GM10248 (cell line): ENCODE measurements around the gene RNASET2.

Experiments used
- CTCF ChIA-PET: fragments of 300-600 bp; sonication (Branson Sonifier 250); formaldehyde crosslinking; extraction: SDS; loops from one replicate; lab custom pipeline; 2021; ENCODE audit warnings: antibody characterized with exemption; lab: Yijun Ruan, JAX
- POLR2A ChIA-PET: fragments of 350-650 bp; sonication (Branson Sonifier 250); formaldehyde crosslinking; extraction: SDS; loops from one replicate; lab custom pipeline; 2020; ENCODE audit warnings: antibody characterized with exemption; lab: Yijun Ruan, JAX
- DNase-seq: peaks from one replicate; pipeline ENCODE4 v3.0.0; 2012; ENCODE audit errors: extremely low spot score
- CTCF ChIP-seq: IDR thresholded peaks from 2 replicates; pipeline ENCODE4 v1.5.1; 2012; ENCODE audit warnings: mild to moderate bottlenecking, low read depth; ENCODE audit errors: extremely low read depth, missing control alignments, control extremely low read depth

The RNASET2 gene

GRCh38 chr6:166932616-166933015 is 23.7 kb downstream of the RNASET2 start:
- ChIA-PET CTCF (interaction anchor here (0.9 to 1.4 kb wide), 2 partner anchors 19 to 57 kb away, joined by 4 to 8 read pairs; no protein-coding TSS in a partner anchor), POLR2A (no interaction called here)
- DNase-seq: no peak
- no peak for TF ChIP-seq CTCF

DNA sequence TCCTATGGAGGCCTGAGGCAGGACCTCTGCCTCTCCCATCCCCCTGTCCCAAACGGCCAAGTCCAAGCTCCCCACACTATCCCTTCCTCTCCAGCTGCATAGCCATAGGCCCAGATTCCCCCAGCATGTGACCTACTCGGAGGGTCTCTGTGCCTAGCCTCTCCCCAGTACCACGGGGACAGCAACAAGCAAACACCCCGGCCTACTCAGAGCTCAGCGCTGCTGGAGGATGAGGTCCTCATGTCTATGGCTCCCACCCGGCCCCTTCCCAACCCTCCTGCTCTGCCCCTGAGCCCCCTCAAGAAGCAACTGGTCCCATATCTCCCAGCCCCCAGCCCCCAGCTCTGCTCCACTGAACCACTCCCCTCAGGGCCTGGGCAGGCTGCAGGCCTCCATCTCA is 24.2 kb downstream of the RNASET2 start:
- CTCF ChIA-PET: interaction anchor here (0.6 to 1.4 kb wide), 3 partner anchors 19 to 57 kb away, joined by 3 to 8 read pairs (median 4); no protein-coding TSS in a partner anchor
- POLR2A ChIA-PET: no interaction called here
- no peak for TF ChIP-seq CTCF
- no peak for DNase-seq

- CTCF ChIA-PET: interaction anchor here (0.6 to 1.4 kb wide), 3 partner anchors 20 to 58 kb away, joined by 3 to 8 read pairs (median 4); no protein-coding TSS in a partner anchor
- TF ChIP-seq CTCF: no peak
- DNase-seq: no peak
- POLR2A ChIA-PET: no interaction called here
Observed at GRCh38 chr6:166931426-166931970, 24.9 kb downstream of the RNASET2 start.

DNA sequence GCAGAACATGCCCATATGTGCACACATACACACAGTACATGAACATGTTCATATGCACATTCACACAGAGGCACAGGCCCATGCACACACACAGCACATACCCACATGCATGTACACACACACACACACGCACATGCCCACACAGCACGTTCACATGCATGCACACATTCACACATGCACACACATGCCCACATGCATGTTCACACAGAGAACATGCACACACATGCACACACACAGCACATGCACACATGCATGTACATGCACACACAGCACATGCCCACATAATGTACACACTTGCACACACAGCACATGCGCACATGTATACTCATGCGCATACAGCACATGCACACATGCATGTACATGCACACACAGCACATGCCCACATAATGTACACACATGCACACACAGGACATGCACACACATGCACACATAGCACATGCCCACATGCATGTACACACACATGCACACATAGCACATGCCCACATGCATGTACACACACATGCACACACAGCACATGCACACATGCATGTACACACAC is 25.9 kb downstream of the RNASET2 start:
- CTCF ChIA-PET: no interaction called here
- POLR2A ChIA-PET: no interaction called here
- TF ChIP-seq CTCF: no peak
- no peak for DNase-seq

DNA sequence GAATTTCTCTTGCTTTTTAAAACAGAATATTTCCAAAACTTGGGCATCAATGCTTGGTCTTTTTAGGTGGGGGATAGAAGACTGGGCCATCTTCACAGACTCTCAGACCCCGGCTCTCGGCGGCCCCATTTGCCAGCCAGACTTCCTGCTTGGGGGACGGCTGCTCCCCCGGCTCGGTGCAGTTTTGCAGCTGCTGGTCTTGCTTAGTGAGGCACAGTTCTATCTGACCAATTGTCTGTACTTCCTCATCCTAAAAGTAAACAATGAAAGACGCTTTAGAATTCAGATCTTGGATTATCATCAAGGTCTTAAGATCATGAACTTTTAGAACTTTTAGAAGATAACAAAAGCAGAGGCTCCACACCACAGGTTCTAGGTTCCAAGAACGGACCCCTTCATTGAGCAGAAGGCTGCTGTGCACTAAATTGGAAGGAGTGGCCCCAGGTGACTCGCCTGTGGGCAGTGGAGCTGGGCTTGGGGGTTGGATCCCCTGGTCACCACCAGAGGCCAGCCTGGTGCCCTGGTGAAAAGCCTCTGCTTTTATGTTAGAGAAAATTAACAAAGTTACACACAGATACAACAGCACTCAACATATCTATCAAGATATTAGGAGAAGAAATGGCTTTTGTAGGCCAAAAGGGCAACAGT is 26.7 kb downstream of the RNASET2 start:
- no peak for DNase-seq
- ChIA-PET CTCF (interaction anchor here (0.9 to 2.0 kb wide), 3 partner anchors 11 to 60 kb away, joined by 3 to 6 read pairs (median 3); partner anchors contain the start of gene RNASET2), POLR2A (no interaction called here)
- TF ChIP-seq CTCF: no peak

DNA sequence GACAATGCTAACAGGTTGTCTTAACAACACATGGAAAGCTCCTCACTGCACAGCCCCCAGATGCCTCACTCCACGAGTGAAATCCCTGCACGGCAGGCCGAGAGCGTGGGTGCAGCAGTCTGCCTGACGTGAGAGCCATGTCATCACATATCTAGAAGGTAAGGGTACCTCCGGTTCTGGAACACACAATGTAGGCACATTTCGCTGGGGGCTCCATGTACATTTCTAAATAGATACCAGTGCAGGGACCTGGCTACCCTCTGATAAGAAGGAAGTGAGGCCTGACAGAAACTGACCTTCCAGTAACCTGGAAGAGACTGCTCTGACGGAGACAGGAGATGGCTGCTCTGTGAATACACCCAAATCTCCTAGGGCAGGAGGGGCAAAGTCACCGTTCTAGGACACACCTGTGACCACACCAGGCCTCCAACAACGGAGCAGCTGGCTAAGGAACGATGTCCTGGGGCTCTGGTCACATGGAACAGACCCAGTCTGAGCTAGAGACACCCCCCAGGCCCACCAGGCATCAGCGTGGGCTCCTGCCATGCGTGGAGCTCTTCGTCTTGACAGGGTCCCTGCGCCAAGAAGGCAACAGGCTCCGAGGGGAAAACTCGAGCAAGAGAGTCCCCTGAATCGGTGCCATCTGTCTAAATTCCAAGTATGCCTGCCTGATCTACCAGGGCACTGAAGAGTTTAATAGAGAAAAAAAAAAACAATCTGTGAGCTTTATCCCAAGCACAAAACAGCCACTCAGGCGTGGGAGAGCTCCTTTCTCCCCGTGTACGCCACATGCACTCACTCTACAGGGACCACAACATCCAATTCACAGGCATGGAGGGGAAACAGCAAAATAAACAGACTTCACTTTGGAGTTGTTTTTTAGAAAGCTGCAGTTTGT is 27.5 kb downstream of the RNASET2 start:
- ChIA-PET POLR2A (no interaction called here), CTCF (interaction anchor here (0.9 to 2.0 kb wide), 4 partner anchors 10 to 61 kb away, joined by 3 to 6 read pairs (median 4); partner anchors contain the start of gene RNASET2)
- DNase-seq: no peak
- no peak for TF ChIP-seq CTCF
